K562 (cell line): ENCODE data around the gene MRGPRD. TPM values are rescaled to one million over a fixed set of nuclear protein-coding genes. Genes with fewer than 3 reads are reported as not detected.

ENCODE experiments used
- ATAC-seq: fragments of 200-7000 bp; cut with Tn5 transposase; 3 replicates; pipeline ENCODE4 v1.9.1; 2020; ENCODE audit warnings: moderate library complexity
- BruUV-seq: library from RNA; stranded (reverse); fragments of 400-500 nt; replicated peaks from 2 replicates; lab custom pipeline; 2021; lab: Mats Ljungman, UMichigan
- CTCF ChIA-PET: fragments of 300-600 bp; formaldehyde crosslinking; extraction: SDS; loops from one replicate; lab custom pipeline; 2021; ENCODE audit warnings: low intra/inter-chr PET ratio; lab: Yijun Ruan, JAX
- POLR2A ChIA-PET: fragments of 300-600, 350-650 bp; sonication (Branson Sonifier 250); formaldehyde crosslinking; extraction: SDS; loops from one replicate; lab custom pipeline; 2021; ENCODE audit warnings: antibody characterized with exemption, inconsistent platforms; lab: Yijun Ruan, JAX
- DNase-seq, 4 experiments: peaks; one replicate each; pipeline versions ENCODE4 v3.0.0 to v3.0.0-alpha.2; 2011 to 2018; ENCODE audit warnings: low spot score in 3 of 4, mixed read lengths in 3 of 4; ENCODE audit errors: extremely low read depth in 1 of 4
- FAIRE-seq: peaks from 2 replicates; lab custom pipeline; 2011; peaks lifted over from hg19 to GRCh38; lab: Jason Lieb, UNC
- H2AFZ ChIP-seq: 2 replicates; pipeline ENCODE4 v1.6.0; 2011; ENCODE audit warnings: low read depth, low read length, control low read depth, inconsistent platforms
- H3K27ac ChIP-seq: fragments of 200-600 bp; 3 replicates; pipeline ENCODE4 v1.8.0; 2011; ENCODE audit warnings: low read depth, mild to moderate bottlenecking, control low read depth, inconsistent platforms, low read length, moderate library complexity, mixed read lengths; ENCODE audit errors: extremely low read depth
- H3K27me3 ChIP-seq, 2 experiments: fragments of 300-600 bp in 1 of 2; 2 replicates in 1 of 2; 3 replicates in 1 of 2; pipeline versions ENCODE4 v1.6.0 to v1.8.0; 2011; ENCODE audit warnings: inconsistent platforms in 2 of 2, low read length in 2 of 2, mild to moderate bottlenecking in 1 of 2, mixed read lengths in 1 of 2, moderate library complexity in 1 of 2; ENCODE audit not compliant: control insufficient read depth in 2 of 2, insufficient read depth in 2 of 2
- H3K36me3 ChIP-seq: fragments of 300-600 bp; 3 replicates; pipeline ENCODE4 v1.8.0; 2011; ENCODE audit warnings: mild to moderate bottlenecking, low read length, inconsistent platforms; ENCODE audit not compliant: control insufficient read depth, insufficient read depth
- H3K4me1 ChIP-seq, 2 experiments: fragments of 200-600 bp in 1 of 2; replicated peaks in 1 of 2; 2 replicates in 1 of 2; 3 replicates in 1 of 2; pipeline versions ENCODE4 v1.5.1 to v1.8.0; 2011; ENCODE audit warnings: inconsistent platforms in 2 of 2, low read length in 2 of 2, mild to moderate bottlenecking in 1 of 2, mixed read lengths in 1 of 2, moderate library complexity in 1 of 2; ENCODE audit not compliant: control insufficient read depth in 2 of 2, insufficient read depth in 2 of 2
- H3K4me2 ChIP-seq: 2 replicates; pipeline ENCODE4 v1.6.1; 2011; ENCODE audit warnings: low read length, control low read depth, inconsistent platforms, mixed read lengths; ENCODE audit not compliant: insufficient read depth
- H3K4me3 ChIP-seq: fragments of 200-600 bp; sonication (generic), shearing (Covaris generic); 2 replicates; pipeline ENCODE4 v1.5.1; 2016; ENCODE audit warnings: control low read depth, inconsistent platforms
- H3K79me2 ChIP-seq: fragments of 200-600 bp; 3 replicates; pipeline ENCODE4 v1.8.0; 2011; ENCODE audit warnings: low read length, inconsistent platforms; ENCODE audit not compliant: control insufficient read depth, insufficient read depth
- H3K9ac ChIP-seq, 2 experiments: 2 replicates each; pipeline versions ENCODE4 v1.6.0 to v1.6.1; 2011; ENCODE audit warnings: low read depth in 2 of 2, low read length in 2 of 2, control low read depth in 1 of 2, inconsistent platforms in 1 of 2, mild to moderate bottlenecking in 1 of 2, mixed read lengths in 1 of 2; ENCODE audit not compliant: insufficient read depth in 1 of 2
- H3K9me1 ChIP-seq: one replicate; pipeline ENCODE4 v1.6.0; 2011; ENCODE audit warnings: inconsistent platforms, mild to moderate bottlenecking, low read length, moderate library complexity; ENCODE audit not compliant: control insufficient read depth, insufficient read depth
- H3K9me3 ChIP-seq: replicated peaks from 2 replicates; pipeline ENCODE4 v1.5.1; 2011; ENCODE audit warnings: low read depth, low read length, inconsistent platforms; ENCODE audit not compliant: control insufficient read depth, insufficient read depth
- H4K20me1 ChIP-seq: replicated peaks from 2 replicates; pipeline ENCODE4 v1.6.1; 2011; ENCODE audit warnings: low read length, inconsistent platforms, mixed read lengths; ENCODE audit not compliant: control insufficient read depth, insufficient read depth
- ATF1 ChIP-seq, 2 experiments: fragments of 450-650 bp in 1 of 2; IDR thresholded peaks; 2 replicates each; pipeline ENCODE4 v1.6.1; 2016; ENCODE audit warnings: missing compliant biosample characterization in 1 of 2, missing genetic modification characterization in 1 of 2
- CHD2 ChIP-seq: IDR thresholded peaks from 2 replicates; pipeline ENCODE4 v1.6.1; 2011; ENCODE audit warnings: low read depth, low read length
- GABPB2 ChIP-seq: fragments of 250-450 bp; sonication (Bioruptor Pico); conservative IDR thresholded peaks from 2 replicates; pipeline ENCODE4 v1.5.1; 2021; ENCODE audit warnings: mild to moderate bottlenecking
- HOXB6 ChIP-seq: fragments of 250-450 bp; sonication (Bioruptor Pico); IDR thresholded peaks from 2 replicates; pipeline ENCODE4 v1.5.1; 2022; ENCODE audit warnings: mild to moderate bottlenecking, borderline replicate concordance
- JUND ChIP-seq, 2 experiments: IDR thresholded peaks; 2 replicates in 1 of 2; 3 replicates in 1 of 2; pipeline ENCODE4 v1.6.1; 2011; ENCODE audit warnings: borderline replicate concordance in 2 of 2, low read depth in 2 of 2, low read length in 2 of 2, improper control_type of control experiment in 1 of 2, missing biosample characterization in 1 of 2, missing genetic modification characterization in 1 of 2, missing genetic modification reagents in 1 of 2
- NELFE ChIP-seq: IDR thresholded peaks from 2 replicates; pipeline ENCODE4 v1.6.1; 2011; ENCODE audit warnings: mild to moderate bottlenecking; ENCODE audit not compliant: insufficient read depth, insufficient read length
- PCBP1 ChIP-seq: fragments of 200-400 bp; formaldehyde crosslinking; IDR thresholded peaks from 2 replicates; pipeline ENCODE4 v1.6.1; 2018; ENCODE audit warnings: mild to moderate bottlenecking, low read depth, low read length; ENCODE audit not compliant: poor library complexity, severe bottlenecking
- PHB ChIP-seq: fragments of 250-450 bp; sonication (Bioruptor Pico); IDR thresholded peaks from 2 replicates; pipeline ENCODE4 v1.5.0; 2021
- SLC30A9 ChIP-seq: fragments of 250-450 bp; sonication (Bioruptor Pico); IDR thresholded peaks from 2 replicates; pipeline ENCODE4 v1.8.0; 2022; ENCODE audit warnings: mild to moderate bottlenecking, moderate library complexity
- SMARCB1 ChIP-seq: IDR thresholded peaks from 2 replicates; pipeline ENCODE4 v1.6.1; 2011; ENCODE audit warnings: improper control_type of control experiment, low read depth; ENCODE audit not compliant: insufficient read length
- STAT5A ChIP-seq: IDR thresholded peaks from 2 replicates; pipeline ENCODE4 v1.6.1; 2012; ENCODE audit warnings: low read length, inconsistent platforms, borderline replicate concordance
- VEZF1 ChIP-seq: fragments of 200-800 bp; sonication (Bioruptor generic); IDR thresholded peaks from 2 replicates; pipeline ENCODE4 v1.6.1; 2017; ENCODE audit warnings: missing genetic modification characterization, missing compliant biosample characterization
- ZFP36 ChIP-seq: fragments of 150-350 bp; IDR thresholded peaks from 2 replicates; pipeline ENCODE4 v1.6.1; 2018; ENCODE audit warnings: low read length, low read depth; ENCODE audit not compliant: partially characterized antibody
- ZFX ChIP-seq: sonication (generic); formaldehyde crosslinking; IDR thresholded peaks from 2 replicates; pipeline ENCODE4 v1.8.0; 2022; ENCODE audit warnings: mild to moderate bottlenecking, missing genetic modification reagents, moderate library complexity
- WGBS: fragments of 100-300 bp; shearing (Covaris generic); methylation state at CpG from one replicate; pipeline ENCODE4 v1.1.6; 2016; ENCODE audit warnings: low coverage, mixed read lengths; ENCODE audit not compliant: insufficient coverage; ENCODE audit errors: missing lambda C conversion rate; 5-methylcytosine and 5-hydroxymethylcytosine counted together
- in situ Hi-C: fragments of 300-500 bp; cut with MboI; formaldehyde crosslinking; loops from 4 replicates; pipeline ENCODE4 v1.15.0; 2018; ENCODE audit warnings: inconsistent platforms, mixed read lengths
- intact Hi-C: fragments of 100-400 bp; cut with micrococcal nuclease; formaldehyde crosslinking; loops from 2 replicates; pipeline ENCODE4 v1.14.2; 2022
- polyA plus RNA-seq, 8 experiments: library from polyadenylated mRNA; depleted of rRNA in 4 of 8; stranded (reverse) in 5 of 8; unstranded in 3 of 8; fragments of >200 nt; fragmentation: Nextera tagmentation in 2 of 8; fragmentation: Illumina TruSeq in 1 of 8; extraction: Ambion mirVana in 2 of 8; extraction: Trizol in 1 of 8; gene quantifications; 2 replicates each; pipeline versions ENCODE4 v1.2.1 to v1.2.3, GENCODE V29; 2011 to 2014; ENCODE audit warnings: inconsistent platforms in 1 of 8, missing spikeins in 1 of 8
- total RNA-seq, 7 experiments: library from RNA; depleted of rRNA in 6 of 7; stranded (reverse); fragments of >200 nt in 6 of 7; fragmentation: Illumina TruSeq in 2 of 7; extraction: Trizol in 2 of 7; gene quantifications; 2 replicates each; pipeline versions ENCODE4 v1.2.1 to v1.2.3, GENCODE V29; 2011 to 2021; ENCODE audit warnings: low replicate concordance in 1 of 7

MRGPRD gene
- total and polyA plus RNA-seq, 9 of the 15 experiments (the other 6 are each of a cell fraction or from before 2014, with no cell fraction given): not detected

- peaks cover 23% of the 10 kb centered on the region for H4K20me1 ChIP-seq
- H3K4me2 ChIP-seq: no peak overlapping the region
- ChIA-PET CTCF (no interaction called here), POLR2A (no interaction called here)
- DNase-seq (peak; percentile 63 to 76 (median 72)), FAIRE-seq (no peak), ATAC-seq (peak; percentile 59)
- WGBS: 6% methylated on average over 17 of the region's 17 CpGs
- H3K9me1 ChIP-seq: peaks cover 3% of the 10 kb centered on the region
- H3K9ac ChIP-seq: no peak overlapping the region; a peak in 1 of 4 replicates
- H3K79me2 ChIP-seq: no peaks in the 10 kb centered on the region
- BruUV-seq: no TSS peak
- in situ Hi-C loops: no loop called here
- intact Hi-C loops: no loop called here
- H3K4me1 ChIP-seq: peaks cover 0 to 56% of the 10 kb centered on the region in 2 experiments; a peak in 3 of 5 replicates
- peaks cover 51 to 88% of the 10 kb centered on the region in 2 experiments for H3K27me3 ChIP-seq
- no peaks in the 10 kb centered on the region for H3K36me3 ChIP-seq
- no peak overlapping the region for H2AFZ ChIP-seq
- no peak overlapping the region for H3K4me3 ChIP-seq
- no peak overlapping the region for H3K27ac ChIP-seq
- no peaks in the 10 kb centered on the region for H3K9me3 ChIP-seq
- TF ChIP-seq NELFE (no peak), HOXB6 (no peak), JUND (IDR thresholded peaks at IDR 0.05; ENCODE audit: borderline replicate concordance, low read depth, low read length) (peak; percentile 66; the same call in 1 of the 2 replicates), JUND (tag; IDR thresholded peaks at IDR 0.05; ENCODE audit: borderline replicate concordance, low read depth, low read length) (no peak), ZFP36 (no peak), VEZF1 (CRISPR knock-in tag) (peak; percentile 34; the same call in 1 of the 2 replicates), SLC30A9 (no peak), STAT5A (no peak), GABPB2 (CRISPR knock-in tag) (no peak), ATF1 (CRISPR knock-in tag; IDR thresholded peaks at IDR 0.05) (no peak), ATF1 (tag; IDR thresholded peaks at IDR 0.05) (no peak), PHB (no peak), CHD2 (no peak), PCBP1 (no peak), ZFX (CRISPR knock-in tag) (no peak), SMARCB1 (no peak)
These were observed 28.1 kb upstream of the MRGPRD start for GRCh38 chr11:69008737-69009440.
